Measurements from ENCODE around the gene ANKRD44. TPM values are rescaled to one million over a fixed set of nuclear protein-coding genes. Genes with fewer than 3 reads are reported as not detected.
A peak's percentile ranks its signal among the peaks of the same experiment; 100 is the strongest.

ANKRD44 gene
- total RNA-seq, 2 donors from 2014 or later: 7.0 to 7.9 TPM

DNA sequence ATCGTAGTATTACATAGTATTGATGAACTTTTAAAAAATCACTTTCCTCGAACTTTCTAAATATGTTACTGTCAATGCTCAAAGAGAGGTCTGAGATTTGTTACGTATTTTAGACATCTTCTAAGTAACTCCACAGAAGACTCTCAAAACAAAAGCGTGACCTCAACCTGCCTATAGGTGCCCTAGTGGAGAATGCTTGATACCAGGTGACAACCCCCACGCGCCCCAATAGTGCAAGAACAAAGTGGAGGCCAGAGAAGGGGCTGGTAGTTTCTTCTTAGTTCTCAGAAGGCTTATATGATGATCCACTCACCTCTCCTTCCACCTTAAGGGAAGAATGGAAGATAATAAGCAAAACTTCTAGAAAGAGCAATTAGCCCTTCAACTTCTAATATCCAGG, 102.6 kb downstream of the ANKRD44 start:
- intact Hi-C loops (cut with DNase I): no loop called here
- DNase-seq: no peak
- H3K27me3 ChIP-seq: no peaks in the 10 kb centered on the region
- H3K27ac ChIP-seq: no peak overlapping the region
- H3K4me3 ChIP-seq: no peak overlapping the region
- TF ChIP-seq, protein P1, sequence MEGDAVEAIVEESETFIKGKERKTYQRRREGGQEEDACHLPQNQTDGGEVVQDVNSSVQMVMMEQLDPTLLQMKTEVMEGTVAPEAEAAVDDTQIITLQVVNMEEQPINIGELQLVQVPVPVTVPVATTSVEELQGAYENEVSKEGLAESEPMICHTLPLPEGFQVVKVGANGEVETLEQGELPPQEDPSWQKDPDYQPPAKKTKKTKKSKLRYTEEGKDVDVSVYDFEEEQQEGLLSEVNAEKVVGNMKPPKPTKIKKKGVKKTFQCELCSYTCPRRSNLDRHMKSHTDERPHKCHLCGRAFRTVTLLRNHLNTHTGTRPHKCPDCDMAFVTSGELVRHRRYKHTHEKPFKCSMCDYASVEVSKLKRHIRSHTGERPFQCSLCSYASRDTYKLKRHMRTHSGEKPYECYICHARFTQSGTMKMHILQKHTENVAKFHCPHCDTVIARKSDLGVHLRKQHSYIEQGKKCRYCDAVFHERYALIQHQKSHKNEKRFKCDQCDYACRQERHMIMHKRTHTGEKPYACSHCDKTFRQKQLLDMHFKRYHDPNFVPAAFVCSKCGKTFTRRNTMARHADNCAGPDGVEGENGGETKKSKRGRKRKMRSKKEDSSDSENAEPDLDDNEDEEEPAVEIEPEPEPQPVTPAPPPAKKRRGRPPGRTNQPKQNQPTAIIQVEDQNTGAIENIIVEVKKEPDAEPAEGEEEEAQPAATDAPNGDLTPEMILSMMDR (IDR thresholded peaks at IDR 0.05): no peak
- no peaks in the 10 kb centered on the region for H3K36me3 ChIP-seq
- no peaks in the 10 kb centered on the region for H3K4me1 ChIP-seq
- H3K9me3 ChIP-seq: no peaks in the 10 kb centered on the region
- H3K9ac ChIP-seq (ENCODE audit: low read depth in 2 of 2, low read length in 2 of 2): no peak overlapping the region

- intact Hi-C loops (cut with DNase I): no loop called here
- DNase-seq: no peak
- Histone ChIP-seq H3K9ac (ENCODE audit: low read depth in 2 of 2, low read length in 2 of 2) (no peak overlapping the region), H3K4me3 (no peak overlapping the region), H3K27me3 (no peaks in the 10 kb centered on the region), H3K27ac (peak overlapping the region; percentile 4), H3K9me3 (no peaks in the 10 kb centered on the region), H3K36me3 (no peaks in the 10 kb centered on the region), H3K4me1 (no peaks in the 10 kb centered on the region)
- TF ChIP-seq, protein P1 (IDR thresholded peaks at IDR 0.05): no peak
Observed at GRCh38 chr2:197207598-197207997, 103.0 kb downstream of the ANKRD44 start.

- Histone ChIP-seq H3K4me1 (no peaks in the 10 kb centered on the region), H3K9ac (ENCODE audit: low read depth in 2 of 2, low read length in 2 of 2) (no peak overlapping the region), H3K27ac (peak overlapping the region; percentile 4), H3K4me3 (no peak overlapping the region), H3K36me3 (no peaks in the 10 kb centered on the region), H3K27me3 (no peaks in the 10 kb centered on the region), H3K9me3 (no peaks in the 10 kb centered on the region)
- no peak for DNase-seq
- intact Hi-C loops (cut with DNase I): no loop called here
- TF ChIP-seq, protein P1 (IDR thresholded peaks at IDR 0.05): no peak
Observed at GRCh38 chr2:197207106-197207505, 103.5 kb downstream of the ANKRD44 start.

DNA sequence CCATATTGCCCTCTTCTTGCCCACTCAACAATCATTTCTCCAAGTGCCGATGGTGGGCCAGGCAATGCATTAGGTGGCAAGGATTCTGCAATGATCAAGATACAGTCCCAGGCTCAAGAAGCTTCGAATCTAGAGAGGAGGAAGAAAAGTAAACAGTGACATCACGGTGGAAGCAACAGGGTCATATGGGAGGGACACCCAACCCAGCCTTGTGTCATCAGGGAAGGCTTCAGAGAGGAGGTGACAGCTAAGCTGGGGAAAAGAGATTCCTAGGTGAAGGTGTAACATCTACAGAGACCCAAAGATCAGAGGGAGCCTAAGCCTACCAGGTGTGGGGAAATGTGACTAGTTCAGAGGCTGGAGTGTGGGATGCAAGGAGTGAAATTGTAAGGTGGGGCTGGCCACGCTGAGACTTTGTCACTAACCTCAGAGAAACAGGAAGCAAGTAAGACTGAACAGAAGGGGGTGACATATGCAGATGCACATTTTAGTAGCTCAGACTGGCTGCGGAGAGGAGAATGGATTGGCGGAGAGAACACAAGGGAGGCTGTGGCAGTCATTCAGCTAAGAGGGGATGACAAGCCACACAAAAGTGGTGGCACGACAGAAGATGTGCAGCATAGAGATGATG, 104.9 kb downstream of the ANKRD44 start:
- H3K4me1 ChIP-seq: no peaks in the 10 kb centered on the region
- H3K9me3 ChIP-seq: no peaks in the 10 kb centered on the region
- no peak for DNase-seq
- intact Hi-C loops (cut with DNase I): no loop called here
- no peaks in the 10 kb centered on the region for H3K36me3 ChIP-seq
- no peak overlapping the region for H3K27ac ChIP-seq
- no peak overlapping the region for H3K4me3 ChIP-seq
- H3K9ac ChIP-seq (ENCODE audit: low read depth in 2 of 2, low read length in 2 of 2): no peak overlapping the region
- no peaks in the 10 kb centered on the region for H3K27me3 ChIP-seq
- TF ChIP-seq, protein P1 (IDR thresholded peaks at IDR 0.05): no peak

DNA sequence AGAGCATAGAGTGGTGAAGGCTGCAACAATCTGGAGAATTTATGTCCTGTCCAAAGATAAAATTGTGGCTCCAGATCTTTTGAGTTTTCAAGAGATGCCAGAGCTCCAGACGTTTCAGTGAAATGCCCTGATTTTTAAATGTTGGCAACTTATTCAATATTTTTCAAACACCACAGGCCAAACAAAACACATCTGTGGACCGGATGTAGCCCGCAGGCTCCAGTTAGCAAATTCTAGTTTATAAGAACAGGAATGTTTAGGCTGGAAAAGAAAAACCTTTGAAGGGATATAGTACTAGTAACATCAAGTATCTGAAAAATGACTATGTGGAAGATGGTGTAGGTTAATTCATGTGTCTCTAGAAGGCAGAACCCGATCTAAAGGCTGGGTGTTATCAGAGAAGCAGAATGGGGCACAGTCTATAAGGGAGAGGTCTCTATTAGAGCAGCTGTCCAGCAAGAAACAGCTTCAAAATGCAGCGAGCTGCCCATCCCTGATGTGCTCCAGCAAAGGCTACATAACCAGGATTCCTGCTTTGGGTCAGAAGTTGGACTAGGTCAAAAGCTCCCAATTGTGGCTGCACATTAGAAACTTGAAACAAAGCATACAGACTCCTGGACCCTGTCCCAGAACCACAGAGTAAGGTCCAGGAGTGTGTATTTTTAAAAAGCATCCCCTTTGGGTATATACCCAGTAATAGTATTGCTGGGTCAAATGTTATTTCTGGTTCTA, 105.9 kb downstream of the ANKRD44 start:
- Histone ChIP-seq H3K9ac (ENCODE audit: low read depth in 2 of 2, low read length in 2 of 2) (no peak overlapping the region), H3K36me3 (no peaks in the 10 kb centered on the region), H3K9me3 (no peaks in the 10 kb centered on the region), H3K27ac (no peak overlapping the region), H3K4me3 (no peak overlapping the region), H3K4me1 (no peaks in the 10 kb centered on the region), H3K27me3 (no peaks in the 10 kb centered on the region)
- intact Hi-C loops (cut with DNase I): no loop called here
- DNase-seq: no peak
- TF ChIP-seq, protein P1 (IDR thresholded peaks at IDR 0.05): no peak

Measured in colonic mucosa (tissue), 4 donors.